Keratinocyte (primary cell): Measurements from ENCODE around the gene DYNLRB1.

ENCODE experiments used
- EZH2 ChIP-seq: IDR thresholded peaks from one replicate; pipeline ENCODE4 v1.6.1; 2012; ENCODE audit warnings: inconsistent platforms, mild to moderate bottlenecking, low read length, moderate library complexity
- TF ChIP-seq, protein P1 (sequence below), 3 experiments: IDR thresholded peaks in 1 of 3; conservative IDR thresholded peaks in 1 of 3; optimal IDR thresholded peaks in 1 of 3; 2 replicates in 2 of 3; 3 replicates in 1 of 3; pipeline versions ENCODE3 to v1.5.1; 2011; ENCODE audit warnings: low read length in 3 of 3, mild to moderate bottlenecking in 3 of 3, moderate library complexity in 2 of 3, control low read depth in 1 of 3, inconsistent platforms in 1 of 3; ENCODE audit not compliant: insufficient read depth in 2 of 3; ENCODE audit errors: extremely low read depth in 1 of 3

DNA sequence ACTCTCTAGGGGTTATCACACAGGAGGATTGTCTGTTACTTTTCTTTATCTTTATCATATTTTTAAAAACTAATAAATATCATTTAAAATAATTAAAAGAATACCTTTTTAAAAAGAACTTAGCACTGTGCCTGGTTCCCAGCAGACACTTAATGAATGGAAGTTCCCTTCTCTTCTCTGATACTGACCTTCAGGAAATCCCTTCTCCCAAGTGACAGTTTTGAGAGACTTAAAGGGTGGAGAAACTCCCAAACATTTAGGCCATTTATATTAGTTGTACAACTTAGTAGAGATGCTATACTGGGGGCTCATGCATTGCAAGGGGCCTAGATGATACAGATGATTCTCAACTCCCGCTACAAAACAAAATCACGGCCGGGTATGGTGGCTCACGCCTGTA is 60.8 kb downstream of the DYNLRB1 start:
- TF ChIP-seq, protein P1, sequence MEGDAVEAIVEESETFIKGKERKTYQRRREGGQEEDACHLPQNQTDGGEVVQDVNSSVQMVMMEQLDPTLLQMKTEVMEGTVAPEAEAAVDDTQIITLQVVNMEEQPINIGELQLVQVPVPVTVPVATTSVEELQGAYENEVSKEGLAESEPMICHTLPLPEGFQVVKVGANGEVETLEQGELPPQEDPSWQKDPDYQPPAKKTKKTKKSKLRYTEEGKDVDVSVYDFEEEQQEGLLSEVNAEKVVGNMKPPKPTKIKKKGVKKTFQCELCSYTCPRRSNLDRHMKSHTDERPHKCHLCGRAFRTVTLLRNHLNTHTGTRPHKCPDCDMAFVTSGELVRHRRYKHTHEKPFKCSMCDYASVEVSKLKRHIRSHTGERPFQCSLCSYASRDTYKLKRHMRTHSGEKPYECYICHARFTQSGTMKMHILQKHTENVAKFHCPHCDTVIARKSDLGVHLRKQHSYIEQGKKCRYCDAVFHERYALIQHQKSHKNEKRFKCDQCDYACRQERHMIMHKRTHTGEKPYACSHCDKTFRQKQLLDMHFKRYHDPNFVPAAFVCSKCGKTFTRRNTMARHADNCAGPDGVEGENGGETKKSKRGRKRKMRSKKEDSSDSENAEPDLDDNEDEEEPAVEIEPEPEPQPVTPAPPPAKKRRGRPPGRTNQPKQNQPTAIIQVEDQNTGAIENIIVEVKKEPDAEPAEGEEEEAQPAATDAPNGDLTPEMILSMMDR (optimal IDR thresholded peaks at IDR 0.05 in 1 of 3, IDR thresholded peaks at IDR 0.05 in 1 of 3, conservative IDR thresholded peaks at IDR 0.05 in 1 of 3; ENCODE audit: extremely low read depth in 1 of 3, insufficient read depth in 2 of 3, low read length in 3 of 3), result no peak
- no peak for TF ChIP-seq EZH2
